ENCODE results near the gene CDRT15.

- TF ChIP-seq POLR2AphosphoS5 (IDR thresholded peaks at IDR 0.05) = no peak
- TF ChIP-seq CTCF (IDR thresholded peaks at IDR 0.05) = no peak
Measured at GRCh38 chr17:14196377-14196997, 40.2 kb downstream of the CDRT15 start.
